ENCODE results near the gene RNPEPL1.

RNPEPL1 gene

DNA sequence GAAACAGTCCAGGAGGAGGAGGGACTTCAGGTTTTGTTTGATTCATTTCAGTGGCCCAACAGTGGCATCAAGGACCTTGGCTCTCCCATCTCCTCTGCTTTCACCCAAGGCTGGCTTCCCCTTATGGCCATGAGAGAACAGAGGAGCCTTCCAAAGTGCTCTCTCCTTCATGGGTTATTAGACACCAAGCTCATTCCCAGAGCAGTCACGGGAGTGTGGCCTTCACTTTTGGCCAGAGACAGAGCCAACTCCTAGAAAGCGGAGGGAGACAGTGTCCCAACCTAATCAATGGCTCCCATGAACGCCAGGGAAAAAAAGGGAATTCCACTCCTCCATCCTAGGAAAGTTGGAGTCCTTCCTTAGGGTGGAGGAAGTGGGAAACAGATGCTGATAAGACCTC is 9.0 kb upstream of the RNPEPL1 start:
- Histone ChIP-seq H3K27me3 (ENCODE audit: insufficient read depth, poor library complexity, severe bottlenecking) (no peaks in the 10 kb centered on the region), H3K27ac (replicated peaks) (peak overlapping the region; percentile 99), H3K4me3 (replicated peaks; ENCODE audit: insufficient read depth, low read length) (no peak overlapping the region)
- TF ChIP-seq SPI1 (IDR thresholded peaks at IDR 0.05; ENCODE audit: borderline replicate concordance, low read depth): no peak
- DNase-seq (ENCODE audit: low read depth in 1 of 2, low spot score in 1 of 2): no peak

DNA sequence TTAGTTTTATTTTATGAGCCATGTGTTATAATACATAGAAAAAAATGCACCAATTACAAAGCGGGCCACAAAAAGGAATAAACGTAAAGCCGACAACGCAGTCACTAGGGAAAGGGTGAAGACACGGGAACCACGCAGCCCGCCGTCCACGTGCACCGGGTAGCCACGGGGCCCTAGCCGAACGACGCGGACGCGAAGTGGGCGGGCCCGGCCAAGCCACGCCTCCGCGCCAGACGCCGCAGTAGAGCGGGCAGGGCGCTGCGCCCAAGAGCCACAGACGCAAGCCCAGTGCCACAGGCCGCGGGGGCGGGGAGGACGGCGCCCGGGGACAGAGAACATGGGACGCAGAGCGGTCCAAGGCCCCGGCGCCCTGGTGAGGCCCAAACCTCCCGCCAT is 8.2 kb upstream of the RNPEPL1 start, which contains the start of gene DUSP28:
DUSP28 (plus strand) TSS at position 274 of the 396 bp plus-strand sequence. CDS start 328 bp downstream, outside the sequence.
- peak; percentile 85 to 92 for DNase-seq (ENCODE audit: low read depth in 1 of 2, low spot score in 1 of 2)
- Histone ChIP-seq H3K4me3 (replicated peaks; ENCODE audit: insufficient read depth, low read length) (peak within 1 kb of the TSS; percentile 56), H3K27ac (replicated peaks) (peak within 1 kb of the TSS; percentile 99), H3K27me3 (ENCODE audit: insufficient read depth, poor library complexity, severe bottlenecking) (no peaks in the 10 kb centered on the region)
- TF ChIP-seq POLR2AphosphoS5 (IDR thresholded peaks at IDR 0.05; ENCODE audit: low read depth) (peak; percentile 97), SPI1 (IDR thresholded peaks at IDR 0.05; ENCODE audit: borderline replicate concordance, low read depth) (no peak), REST (IDR thresholded peaks at IDR 0.05; ENCODE audit: insufficient replicate concordance, low read depth) (peak; percentile 29)

GRCh38 chr2:240560480-240561324 is 7.6 kb upstream of the RNPEPL1 start:
- H3K27ac ChIP-seq (replicated peaks): peak overlapping the region; percentile 99
- peak; percentile 96 to 99 for DNase-seq (ENCODE audit: low read depth in 1 of 2, low spot score in 1 of 2)

More at GRCh38 chr2:240560480-240561324, 7.6 kb upstream of the RNPEPL1 start:
- Histone ChIP-seq H3K4me3 (replicated peaks; ENCODE audit: insufficient read depth, low read length) (peak overlapping the region; percentile 56), H3K27me3 (ENCODE audit: insufficient read depth, poor library complexity, severe bottlenecking) (no peaks in the 10 kb centered on the region)
- TF ChIP-seq REST (IDR thresholded peaks at IDR 0.05; ENCODE audit: insufficient replicate concordance, low read depth): peak; percentile 14
- TF ChIP-seq SPI1 (IDR thresholded peaks at IDR 0.05; ENCODE audit: borderline replicate concordance, low read depth): 0 out of 2 replicates have a peak, but pooled peaks have one; percentile 23
- peak; percentile 74; the same call in 1 of the 2 replicates for TF ChIP-seq POLR2AphosphoS5 (IDR thresholded peaks at IDR 0.05; ENCODE audit: low read depth)
- TF ChIP-seq GABPA (IDR thresholded peaks at IDR 0.05; ENCODE audit: low read depth): peak; percentile 35; the same call in 1 of the 2 replicates
- TF ChIP-seq, protein P1, sequence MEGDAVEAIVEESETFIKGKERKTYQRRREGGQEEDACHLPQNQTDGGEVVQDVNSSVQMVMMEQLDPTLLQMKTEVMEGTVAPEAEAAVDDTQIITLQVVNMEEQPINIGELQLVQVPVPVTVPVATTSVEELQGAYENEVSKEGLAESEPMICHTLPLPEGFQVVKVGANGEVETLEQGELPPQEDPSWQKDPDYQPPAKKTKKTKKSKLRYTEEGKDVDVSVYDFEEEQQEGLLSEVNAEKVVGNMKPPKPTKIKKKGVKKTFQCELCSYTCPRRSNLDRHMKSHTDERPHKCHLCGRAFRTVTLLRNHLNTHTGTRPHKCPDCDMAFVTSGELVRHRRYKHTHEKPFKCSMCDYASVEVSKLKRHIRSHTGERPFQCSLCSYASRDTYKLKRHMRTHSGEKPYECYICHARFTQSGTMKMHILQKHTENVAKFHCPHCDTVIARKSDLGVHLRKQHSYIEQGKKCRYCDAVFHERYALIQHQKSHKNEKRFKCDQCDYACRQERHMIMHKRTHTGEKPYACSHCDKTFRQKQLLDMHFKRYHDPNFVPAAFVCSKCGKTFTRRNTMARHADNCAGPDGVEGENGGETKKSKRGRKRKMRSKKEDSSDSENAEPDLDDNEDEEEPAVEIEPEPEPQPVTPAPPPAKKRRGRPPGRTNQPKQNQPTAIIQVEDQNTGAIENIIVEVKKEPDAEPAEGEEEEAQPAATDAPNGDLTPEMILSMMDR (IDR thresholded peaks at IDR 0.05; ENCODE audit: insufficient read depth, low read length): no peak

Measured in HL-60 (cell line).